ENCODE measurements around the gene ASXL1.
A peak's percentile ranks its signal among the peaks of the same experiment; 100 is the strongest.
"Not testable (repeated sequence)": the region's sequence is repeated elsewhere in the genome, so short reads cannot be mapped to it uniquely, and the experiment has no call there.

The ASXL1 gene

GRCh38 chr20:32455171-32455900 is 97.2 kb downstream of the ASXL1 start:
- DNase-seq: no peak

GRCh38 chr20:32455901-32456701 is 98.0 kb downstream of the ASXL1 start:
- DNase-seq: no peak

DNA sequence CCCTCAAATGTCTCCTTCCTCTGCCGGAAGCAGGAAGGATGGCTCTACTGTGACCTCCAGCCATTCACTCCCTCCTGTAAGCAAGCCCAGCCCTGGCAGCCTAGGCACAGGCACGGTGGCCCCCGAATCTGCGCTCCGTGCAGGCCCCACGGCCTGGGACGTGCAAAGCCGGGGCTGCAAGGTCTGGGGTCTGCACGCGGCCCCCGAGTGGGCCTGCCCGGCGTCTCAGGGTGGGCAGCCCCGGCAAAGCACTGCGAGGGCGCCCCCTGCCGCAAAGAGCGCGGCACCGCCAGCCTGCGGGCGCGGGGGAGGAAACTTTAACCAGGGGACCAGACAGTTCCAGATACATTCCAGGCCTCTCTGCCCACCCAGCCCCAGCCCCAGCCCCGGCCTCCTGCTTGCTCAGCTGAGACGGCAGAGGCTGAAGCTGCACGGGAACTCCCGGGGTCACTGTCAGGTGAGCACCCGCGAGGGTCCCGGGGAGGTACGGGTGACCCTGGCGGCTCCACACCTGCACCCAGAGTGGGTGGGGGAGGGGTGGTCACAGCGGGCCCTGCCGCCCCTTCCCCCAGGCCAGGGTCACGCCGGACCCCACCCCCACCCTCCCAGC is 98.8 kb downstream of the ASXL1 start:
- peak; percentile 28 for DNase-seq

GRCh38 chr20:32457479-32457986 is 99.4 kb downstream of the ASXL1 start:
- peak; percentile 40 for DNase-seq

DNA sequence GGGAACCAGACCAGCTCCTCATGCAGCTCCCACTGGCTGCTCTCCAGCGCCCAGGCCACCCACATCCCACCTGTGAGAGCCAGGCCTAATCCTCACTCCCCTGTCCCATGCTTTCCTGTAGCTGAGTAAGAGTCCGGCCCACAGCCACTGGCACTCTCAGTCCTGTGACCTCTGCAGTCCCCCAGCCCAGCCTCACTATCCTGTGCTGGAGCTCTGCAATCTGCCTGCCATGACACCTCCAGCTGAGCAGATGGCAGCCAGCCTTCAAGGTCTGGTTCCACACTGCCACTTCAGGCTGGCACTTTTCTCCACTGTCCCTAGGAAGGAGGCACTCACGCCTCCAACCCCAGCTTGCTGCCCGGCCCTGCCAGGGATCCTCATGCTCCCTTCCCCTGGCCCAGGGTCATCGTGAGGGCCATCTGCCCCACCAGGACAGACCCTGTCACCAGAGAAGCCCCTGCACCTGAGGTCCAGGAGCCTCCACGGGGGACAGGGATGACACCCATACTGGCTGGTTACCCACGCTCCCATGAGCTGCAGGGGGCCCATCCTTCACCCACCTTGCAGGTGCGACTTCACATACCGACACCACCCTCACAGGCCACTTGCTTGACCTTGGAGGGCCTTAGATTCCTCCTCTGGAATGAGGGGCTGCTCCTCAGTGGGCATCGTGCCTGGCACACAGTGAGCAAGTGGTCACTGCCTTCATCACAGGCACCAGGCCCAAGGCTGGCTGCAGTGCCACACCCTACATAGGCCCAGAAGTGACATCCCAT is 100.1 kb downstream of the ASXL1 start:
- no peak for DNase-seq

- no peak for DNase-seq
Measured at GRCh38 chr20:32458837-32459220, 100.7 kb downstream of the ASXL1 start.

DNA sequence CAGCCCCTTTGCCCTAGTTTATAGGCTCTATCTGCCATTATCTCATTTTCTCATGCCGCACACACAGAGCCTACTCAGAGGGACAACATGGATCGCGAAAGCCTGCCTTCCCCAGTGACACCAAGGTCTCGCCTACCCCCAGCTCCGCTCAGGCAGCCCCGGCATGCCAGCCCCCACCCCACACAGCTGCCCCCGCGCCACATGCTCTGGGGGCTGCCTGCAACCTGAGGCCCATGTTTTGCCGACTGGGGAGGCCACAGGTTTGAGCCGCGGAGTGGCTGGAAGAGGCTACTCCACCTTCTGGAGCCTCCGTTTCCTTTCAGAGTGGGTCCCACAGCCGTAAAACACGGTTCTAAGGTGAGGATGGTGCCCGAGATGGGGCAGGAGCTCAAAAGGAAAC is 102.1 kb downstream of the ASXL1 start:
- DNase-seq: no peak

DNA sequence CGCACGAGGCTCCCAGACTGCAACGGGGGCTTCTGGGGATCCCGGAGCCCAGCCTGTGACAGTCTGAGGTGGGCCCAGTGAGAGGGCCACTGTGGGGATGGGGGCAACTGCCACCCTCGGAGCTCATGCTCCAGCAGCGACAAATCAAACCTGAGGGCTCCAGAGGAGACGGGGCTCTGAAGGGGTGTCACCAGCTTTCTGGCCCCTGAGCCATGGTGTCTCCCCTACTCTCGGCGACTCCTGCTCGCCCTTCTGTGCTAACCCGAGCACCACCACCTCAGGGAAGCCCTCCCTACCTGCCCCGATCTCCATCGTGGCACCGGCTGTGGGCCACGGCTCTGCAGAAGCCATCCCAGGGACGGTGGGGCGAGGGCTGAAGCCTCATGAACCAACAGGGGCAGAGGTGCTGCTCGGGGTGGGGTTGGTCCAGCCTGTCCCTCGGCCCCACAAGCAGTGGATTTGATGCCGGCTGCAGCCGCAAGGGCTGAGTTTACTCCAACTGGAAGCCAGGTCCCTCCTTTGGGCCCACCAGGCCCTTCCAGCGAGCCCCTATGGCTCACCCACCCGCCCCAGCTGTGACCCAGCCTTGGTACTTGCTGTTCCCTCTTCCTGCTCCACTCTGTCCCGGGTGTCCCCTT is 102.7 kb downstream of the ASXL1 start:
- DNase-seq: no peak

- DNase-seq: no peak
Measured at GRCh38 chr20:32461836-32462600, 103.9 kb downstream of the ASXL1 start.

DNA sequence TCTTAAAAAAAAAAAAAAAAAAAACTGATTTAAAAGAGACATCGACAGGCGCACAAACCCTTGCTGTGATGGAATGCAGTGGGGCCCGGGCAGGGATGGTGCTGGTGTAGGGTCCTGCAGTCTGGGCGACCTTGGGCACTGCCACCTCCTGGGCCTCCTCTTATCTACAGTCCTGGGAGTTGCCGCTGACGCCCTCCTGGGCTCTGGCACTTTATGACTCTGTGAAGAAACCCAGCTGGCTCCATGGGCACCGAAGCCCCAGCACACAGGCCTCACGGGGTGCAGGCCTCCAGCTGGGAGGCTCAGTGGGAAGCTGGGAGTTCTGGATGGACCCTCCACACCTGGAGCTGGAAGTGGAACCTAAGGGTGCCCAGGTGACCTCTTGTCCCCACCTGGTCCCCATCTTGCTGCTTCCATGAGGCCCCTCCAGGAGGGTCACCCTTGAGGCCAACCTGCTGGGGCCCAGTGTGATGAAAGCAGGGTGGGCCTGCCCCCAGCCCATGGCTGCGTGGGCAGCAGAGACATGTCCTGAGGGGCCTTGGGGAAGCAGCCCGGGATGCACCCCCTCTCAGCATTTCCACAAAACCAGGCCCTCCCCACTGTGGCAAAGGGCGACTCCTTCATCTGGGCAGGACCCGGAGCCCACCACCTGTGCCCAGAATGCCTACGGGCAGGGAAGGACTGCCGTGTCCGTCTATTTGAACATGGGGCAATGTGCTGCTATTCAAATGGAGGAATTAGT is 104.9 kb downstream of the ASXL1 start:
- DNase-seq: no peak

- DNase-seq: no peak
Measured at GRCh38 chr20:32463642-32464400, 105.7 kb downstream of the ASXL1 start.

DNA sequence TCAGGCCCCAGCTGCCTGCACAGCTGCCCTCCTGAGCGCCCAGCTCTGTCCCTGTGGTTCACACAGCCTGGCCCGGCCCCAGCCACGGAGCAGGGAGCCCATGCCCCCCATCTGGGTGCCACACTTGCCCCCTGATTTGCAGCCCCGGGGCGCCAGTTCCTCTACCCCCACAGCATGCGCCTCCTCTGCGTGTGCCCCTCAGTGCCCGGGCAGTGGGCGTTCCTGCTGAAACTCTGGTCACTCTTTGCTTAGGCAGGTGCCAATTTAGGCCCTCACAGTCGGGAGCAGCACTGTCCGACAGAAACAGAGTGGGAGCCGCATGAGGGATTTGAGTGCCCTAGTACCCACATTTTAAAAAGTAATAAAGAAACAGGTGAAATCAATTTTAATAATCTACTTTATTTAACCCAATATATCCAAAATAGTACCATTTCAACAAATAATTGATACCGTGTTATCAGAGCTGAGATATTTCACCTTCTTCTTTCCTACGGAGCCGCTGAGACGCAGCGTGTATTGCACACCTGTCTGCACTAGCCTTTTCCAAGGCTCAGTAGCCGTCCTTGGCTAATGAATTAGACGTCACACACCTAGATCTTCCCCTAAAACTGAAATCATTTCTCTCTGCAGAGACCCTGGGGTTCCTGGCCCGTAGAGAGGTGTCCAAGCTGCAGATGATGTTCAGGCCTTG is 106.4 kb downstream of the ASXL1 start:
- DNase-seq: no peak

DNA sequence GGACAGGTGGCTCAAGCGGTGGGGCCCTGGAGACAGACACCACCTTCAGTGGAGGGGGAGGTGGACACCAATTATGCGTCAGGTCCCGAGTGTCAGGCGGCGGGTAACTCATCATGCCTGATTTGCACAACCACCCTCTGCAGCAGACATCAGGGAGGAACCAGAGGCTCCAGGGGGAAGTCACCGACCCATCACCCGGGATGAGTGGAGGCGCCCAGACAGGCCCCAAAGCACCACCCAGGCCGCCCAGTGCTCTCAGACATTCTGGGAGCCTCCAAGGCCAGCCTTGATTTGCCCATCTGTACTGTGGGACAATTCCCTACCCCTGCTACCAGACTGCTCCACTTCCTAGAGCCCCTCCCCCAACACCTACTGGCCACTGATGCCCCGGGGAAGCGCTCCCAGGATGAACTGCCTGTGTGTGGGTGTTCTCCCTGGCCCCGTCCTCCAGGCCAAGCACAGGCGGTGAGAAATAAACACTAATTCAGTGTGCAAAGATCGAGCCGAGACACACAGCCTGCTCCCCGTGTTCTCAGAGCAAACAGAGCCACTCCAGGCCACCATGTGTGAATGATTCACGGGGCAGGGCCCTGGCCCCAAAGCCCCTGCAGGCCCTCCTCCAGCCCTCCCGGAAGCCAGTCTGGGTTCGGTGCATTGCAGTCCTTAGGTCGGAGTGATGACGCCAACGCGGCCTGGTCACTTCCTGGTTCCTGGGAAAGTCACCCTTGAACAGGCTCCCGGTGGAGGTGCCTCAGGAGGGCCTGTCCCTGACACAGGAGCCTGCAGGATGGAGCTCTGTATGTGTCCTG is 107.2 kb downstream of the ASXL1 start:
- DNase-seq: peak; percentile 34

DNA sequence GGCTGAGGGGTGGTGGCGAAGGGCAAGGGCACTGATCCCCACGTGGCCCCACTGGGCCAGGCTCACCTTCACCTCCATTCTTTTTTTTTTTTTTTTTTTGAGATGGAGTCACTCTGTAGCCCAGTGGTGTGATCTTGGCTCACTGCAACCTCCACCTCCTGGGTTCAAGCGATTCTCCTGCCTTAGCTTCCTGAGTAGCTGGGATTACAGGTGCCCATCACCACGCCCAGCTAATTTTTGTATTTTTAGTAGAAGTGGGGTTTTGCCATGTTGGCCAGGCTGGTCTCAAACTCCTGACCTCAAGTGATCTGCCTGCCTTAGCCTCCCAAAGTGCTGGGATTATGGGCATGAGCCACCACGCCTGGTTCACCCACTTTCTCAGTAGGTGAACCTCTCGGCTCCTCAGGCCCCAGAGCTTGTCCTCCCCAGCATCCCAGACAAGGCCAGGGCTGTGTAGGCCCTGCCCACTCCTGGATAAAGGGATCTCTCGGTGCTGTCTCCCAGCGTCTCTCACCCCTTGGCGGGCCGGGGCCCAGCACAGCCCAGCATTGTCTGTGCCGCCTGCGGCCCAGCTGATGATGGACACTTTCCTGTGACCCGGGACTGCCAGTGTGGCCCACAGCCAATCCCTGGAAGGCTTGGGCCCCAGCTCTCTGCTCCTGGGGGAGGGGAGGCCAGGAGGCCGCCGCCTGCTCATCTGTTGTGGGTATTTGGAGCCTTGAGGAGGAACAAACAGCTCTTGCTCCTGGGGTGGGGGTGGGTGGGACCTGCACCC is 108.0 kb downstream of the ASXL1 start:
- not testable (repeated sequence) for DNase-seq

GRCh38 chr20:32466739-32467505 is 108.8 kb downstream of the ASXL1 start:
- DNase-seq: no peak

DNA sequence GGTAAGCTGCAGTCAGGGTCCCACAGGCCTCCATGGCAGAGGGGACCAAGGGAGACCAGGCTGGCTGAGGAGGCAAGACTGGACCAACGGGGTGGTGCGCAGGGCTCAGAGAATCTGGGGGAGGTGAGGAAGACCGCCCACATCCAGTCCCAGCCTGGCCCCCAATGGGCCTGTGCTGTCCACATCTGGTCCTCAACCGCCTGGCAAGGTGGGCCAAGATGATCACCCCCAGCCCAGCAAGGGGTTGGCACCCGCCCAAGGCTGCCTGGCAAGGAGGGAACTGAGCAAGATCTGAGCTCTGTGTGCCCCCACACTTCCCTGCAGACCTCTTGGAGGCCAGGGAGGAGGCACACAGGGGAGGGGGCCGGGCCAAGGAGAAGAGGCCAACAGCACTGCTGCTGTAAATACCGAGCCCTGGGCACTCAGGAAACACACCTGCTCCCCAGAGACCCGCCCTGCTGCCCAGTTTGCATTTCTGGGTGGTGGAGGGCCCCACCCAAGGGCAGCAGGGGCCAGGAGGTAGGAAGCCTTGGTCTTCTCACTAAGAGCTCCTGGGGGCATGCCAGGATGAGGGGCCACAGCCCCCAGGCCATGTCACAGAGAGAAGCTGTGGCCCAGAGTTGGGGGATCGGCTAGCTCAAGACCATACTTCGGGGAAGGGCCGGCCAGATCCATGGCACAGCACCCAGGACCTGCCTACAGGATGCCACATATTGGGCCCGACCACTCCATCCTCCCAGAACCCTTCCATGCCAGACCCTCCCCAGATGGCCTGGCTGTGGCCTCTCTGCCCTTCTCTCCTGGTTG is 109.6 kb downstream of the ASXL1 start:
- DNase-seq: no peak
